BLaER1 treated with 17β-estradiol and CSF1 and Interleukin-3, amounts not matched to agents 10 nM and 100 nM (cell line): Measurements from ENCODE around the gene ZNF367.
"Not testable (repeated sequence)": the region's sequence is repeated elsewhere in the genome, so short reads cannot be mapped to it uniquely, and the experiment has no call there.

Source experiments
- H3K27ac ChIP-seq, 11 experiments: shearing (Covaris generic); formaldehyde crosslinking; 2 replicates each; pipeline ENCODE4 v1.8.1; 2022
- H3K27me3 ChIP-seq, 11 experiments: shearing (Covaris generic); formaldehyde crosslinking; 2 replicates each; pipeline ENCODE4 v1.8.1; 2022
- H3K36me3 ChIP-seq, 11 experiments: shearing (Covaris generic); formaldehyde crosslinking; 2 replicates each; pipeline ENCODE4 v1.8.1; 2022
- H3K4me1 ChIP-seq, 10 experiments: shearing (Covaris generic); formaldehyde crosslinking; 2 replicates each; pipeline ENCODE4 v1.8.1; 2022
- H3K4me2 ChIP-seq, 11 experiments: shearing (Covaris generic); formaldehyde crosslinking; 2 replicates each; pipeline ENCODE4 v1.8.1; 2022
- H3K4me3 ChIP-seq, 10 experiments: shearing (Covaris generic); formaldehyde crosslinking; 2 replicates each; pipeline ENCODE4 v1.8.1; 2022
- H3K9ac ChIP-seq, 11 experiments: shearing (Covaris generic); formaldehyde crosslinking; 2 replicates each; pipeline ENCODE4 v1.8.1; 2022
- H3K9me3 ChIP-seq, 11 experiments: shearing (Covaris generic); formaldehyde crosslinking; replicated peaks in 1 of 11; 2 replicates each; pipeline ENCODE4 v1.8.1; 2022
- H4K20me1 ChIP-seq, 11 experiments: shearing (Covaris generic); formaldehyde crosslinking; 2 replicates each; pipeline ENCODE4 v1.8.1; 2022
- Cebpa-rat ChIP-seq, 11 experiments: shearing (Covaris generic); IDR thresholded peaks; 2 replicates each; pipeline ENCODE4 v1.8.1; 2022

Gene ZNF367

DNA sequence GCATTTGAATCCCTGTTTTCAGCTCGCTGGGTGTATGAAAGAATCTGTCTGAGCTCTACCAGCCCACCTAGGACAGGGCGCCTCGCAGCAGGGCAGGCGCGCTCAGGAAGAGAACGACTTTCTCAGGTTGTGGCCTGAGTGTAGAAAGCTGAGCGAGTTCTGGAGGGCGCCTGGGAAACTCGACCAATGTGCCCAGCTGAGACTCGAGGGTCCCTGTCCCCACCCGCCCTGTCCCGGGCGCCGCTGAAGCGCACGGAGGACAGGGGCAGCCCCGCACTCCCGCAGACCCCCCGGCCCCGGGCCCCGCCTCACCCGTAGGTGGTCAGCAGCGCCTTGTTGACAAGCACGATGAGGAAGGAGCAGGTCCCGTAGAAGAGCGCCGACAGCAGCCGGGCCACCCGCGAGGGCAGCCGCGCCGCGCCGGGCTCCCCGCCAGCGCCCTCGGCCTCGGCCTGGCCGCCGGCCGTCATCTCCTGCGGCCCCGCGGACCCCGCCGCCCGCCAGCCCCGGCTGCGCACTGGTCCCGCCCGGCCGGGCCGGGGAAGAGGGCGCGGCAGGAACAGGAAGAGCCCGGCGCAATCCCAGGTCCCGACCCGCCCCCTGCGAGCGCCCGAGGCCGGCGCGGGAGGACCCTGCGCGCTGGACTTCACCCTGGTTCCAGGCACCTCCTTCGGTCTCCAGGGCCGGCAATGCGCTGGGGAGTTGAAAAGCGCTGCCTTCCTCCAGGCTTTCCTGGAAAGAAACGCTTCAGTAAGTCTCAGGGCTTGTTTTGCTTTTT is 34.8 kb downstream of the ZNF367 start, which contains the start of gene SLC35D2:
SLC35D2 (minus strand) TSS at position 547 of the 778 bp plus-strand sequence; CDS start at position 470, 77 bp downstream.
- peaks cover 0 to 41% (median 27%) of the 10 kb centered on the region in 11 experiments; a peak in 19 of 22 replicates for H3K36me3 ChIP-seq
- H4K20me1 ChIP-seq, result peaks cover 0 to 7% (median 0%) of the 10 kb centered on the region in 11 experiments; a peak in 5 of 22 replicates
- peak within 1 kb of the TSS; percentile 44 to 72 (median 60); a peak in 18 of 20 replicates for H3K4me3 ChIP-seq
- H3K4me1 ChIP-seq, result peaks cover 0 to 16% (median 9%) of the 10 kb centered on the region in 10 experiments; a peak in 13 of 20 replicates
- TF ChIP-seq Cebpa-rat (IDR thresholded peaks at IDR 0.05), result no peak
- H3K4me2 ChIP-seq, result peak within 1 kb of the TSS; percentile 62 to 90 (median 77)
- H3K27me3 ChIP-seq, result peaks cover 11 to 23% (median 19%) of the 10 kb centered on the region in 11 experiments; a peak in 20 of 22 replicates
- no peaks in the 10 kb centered on the region for H3K9me3 ChIP-seq
- H3K9ac ChIP-seq, result peak within 1 kb of the TSS; percentile 4 to 74 (median 53); a peak in 17 of 22 replicates
- peak within 1 kb of the TSS in 3 of 11 experiments; percentile 19 to 44 (median 31); a peak in 4 of 22 replicates for H3K27ac ChIP-seq

DNA sequence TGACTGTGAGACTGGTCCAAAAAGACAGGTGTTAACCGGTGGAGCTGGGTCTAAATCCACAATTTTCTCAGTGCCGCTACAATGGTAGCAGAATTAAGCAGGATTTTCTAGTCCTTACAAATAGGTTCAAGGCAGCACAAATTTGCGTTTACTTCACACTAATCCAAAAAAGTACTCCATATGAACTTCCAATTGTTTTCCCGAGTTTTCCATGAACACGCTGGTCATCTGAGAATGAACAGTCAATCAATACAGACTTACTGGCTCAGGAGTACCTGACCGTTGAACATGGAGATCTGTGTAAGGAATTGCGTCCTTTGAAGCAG is 35.4 kb downstream of the ZNF367 start:
- Histone ChIP-seq H3K27ac (peak overlapping the region in 1 of 11 experiments; percentile 31; a peak in 1 of 22 replicates), H3K4me1 (peaks cover 0 to 16% (median 9%) of the 10 kb centered on the region in 10 experiments; a peak in 13 of 20 replicates), H3K9me3 (no peaks in the 10 kb centered on the region), H3K4me2 (peak overlapping the region; percentile 62 to 90 (median 77); a peak in 16 of 22 replicates), H3K27me3 (peaks cover 11 to 23% (median 19%) of the 10 kb centered on the region in 11 experiments; a peak in 20 of 22 replicates), H4K20me1 (peaks cover 0 to 4% (median 0%) of the 10 kb centered on the region in 11 experiments; a peak in 3 of 22 replicates), H3K9ac (peak overlapping the region in 4 of 11 experiments; percentile 57 to 74 (median 66); a peak in 7 of 22 replicates), H3K4me3 (peak overlapping the region in 7 of 10 experiments; percentile 55 to 72 (median 62); a peak in 11 of 20 replicates), H3K36me3 (peaks cover 0 to 36% (median 21%) of the 10 kb centered on the region in 11 experiments; a peak in 19 of 22 replicates)
- no peak for TF ChIP-seq Cebpa-rat (IDR thresholded peaks at IDR 0.05)

- Histone ChIP-seq H3K27ac (no peak overlapping the region), H3K36me3 (peaks cover 0 to 30% (median 15%) of the 10 kb centered on the region in 11 experiments; a peak in 16 of 22 replicates), H3K9me3 (no peaks in the 10 kb centered on the region), H3K9ac (no peak overlapping the region), H3K27me3 (peaks cover 11 to 23% (median 19%) of the 10 kb centered on the region in 11 experiments; a peak in 20 of 22 replicates), H3K4me3 (no peak overlapping the region), H3K4me1 (peaks cover 0 to 16% (median 9%) of the 10 kb centered on the region in 10 experiments; a peak in 13 of 20 replicates), H3K4me2 (peak overlapping the region in 3 of 11 experiments; percentile 69 to 87 (median 80); a peak in 4 of 22 replicates), H4K20me1 (peaks cover 0 to 4% (median 0%) of the 10 kb centered on the region in 11 experiments; a peak in 3 of 22 replicates)
- TF ChIP-seq Cebpa-rat (IDR thresholded peaks at IDR 0.05), result no peak
These were observed 36.0 kb downstream of the ZNF367 start for GRCh38 chr9:96382175-96382574.

GRCh38 chr9:96381696-96382095 is 36.5 kb downstream of the ZNF367 start:
- peak overlapping the region in 2 of 11 experiments; percentile 69 to 87; a peak in 1 of 22 replicates for H3K4me2 ChIP-seq
- no peak overlapping the region for H3K9ac ChIP-seq
- no peak overlapping the region for H3K27ac ChIP-seq
- H3K36me3 ChIP-seq, result peaks cover 0 to 25% (median 10%) of the 10 kb centered on the region in 11 experiments; a peak in 14 of 22 replicates
- H4K20me1 ChIP-seq, result peaks cover 0 to 4% (median 0%) of the 10 kb centered on the region in 11 experiments; a peak in 3 of 22 replicates
- TF ChIP-seq Cebpa-rat (IDR thresholded peaks at IDR 0.05), result no peak
- peaks cover 0 to 16% (median 9%) of the 10 kb centered on the region in 10 experiments; a peak in 13 of 20 replicates for H3K4me1 ChIP-seq
- no peaks in the 10 kb centered on the region for H3K9me3 ChIP-seq
- H3K4me3 ChIP-seq, result no peak overlapping the region
- peaks cover 11 to 23% (median 19%) of the 10 kb centered on the region in 11 experiments; a peak in 20 of 22 replicates for H3K27me3 ChIP-seq

GRCh38 chr9:96381125-96381524 is 37.0 kb downstream of the ZNF367 start:
- TF ChIP-seq Cebpa-rat (IDR thresholded peaks at IDR 0.05), result no peak
- Histone ChIP-seq H3K4me3 (no peak overlapping the region), H3K9me3 (no peaks in the 10 kb centered on the region), H3K27ac (no peak overlapping the region), H3K36me3 (peaks cover 0 to 19% (median 9%) of the 10 kb centered on the region in 11 experiments; a peak in 9 of 22 replicates), H3K27me3 (peaks cover 11 to 23% (median 19%) of the 10 kb centered on the region in 11 experiments; a peak in 20 of 22 replicates), H4K20me1 (peaks cover 0 to 4% (median 0%) of the 10 kb centered on the region in 11 experiments; a peak in 3 of 22 replicates), H3K9ac (no peak overlapping the region), H3K4me1 (peaks cover 0 to 16% (median 9%) of the 10 kb centered on the region in 10 experiments; a peak in 13 of 20 replicates), H3K4me2 (no peak overlapping the region)

GRCh38 chr9:96379461-96379860 is 38.7 kb downstream of the ZNF367 start:
- H3K36me3 ChIP-seq, result peaks cover 0 to 6% (median 0%) of the 10 kb centered on the region in 11 experiments; a peak in 2 of 22 replicates
- TF ChIP-seq Cebpa-rat (IDR thresholded peaks at IDR 0.05), result no peak
- H3K9me3 ChIP-seq, result no peaks in the 10 kb centered on the region
- no peak overlapping the region for H3K27ac ChIP-seq
- H3K9ac ChIP-seq, result no peak overlapping the region
- no peak overlapping the region for H3K4me2 ChIP-seq
- no peaks in the 10 kb centered on the region; a peak in 3 of 22 replicates for H4K20me1 ChIP-seq
- H3K4me1 ChIP-seq, result peaks cover 0 to 16% (median 9%) of the 10 kb centered on the region in 10 experiments; a peak in 13 of 20 replicates
- no peak overlapping the region for H3K4me3 ChIP-seq
- peaks cover 11 to 21% (median 19%) of the 10 kb centered on the region in 11 experiments; a peak in 20 of 22 replicates for H3K27me3 ChIP-seq

DNA sequence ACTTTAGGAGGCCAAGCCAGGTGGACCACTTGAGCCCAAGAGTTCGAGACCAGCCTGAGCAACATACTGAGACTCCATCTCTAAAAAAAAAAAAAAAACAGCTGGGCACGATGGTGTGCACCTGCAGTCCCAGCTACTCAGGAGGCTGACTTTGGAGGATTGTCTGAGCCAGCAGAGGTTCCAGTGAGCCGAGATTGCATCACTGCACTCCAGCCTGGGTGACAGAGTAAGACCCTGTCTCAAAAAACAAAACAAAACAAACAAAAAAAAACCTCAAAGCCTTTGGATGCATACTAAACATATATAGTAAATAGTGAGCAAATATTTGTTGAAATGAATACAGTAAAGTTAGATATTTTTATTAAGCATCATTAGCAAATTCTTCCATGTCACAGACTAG is 40.0 kb downstream of the ZNF367 start:
- Histone ChIP-seq H3K9ac (no peak overlapping the region), H3K4me1 (peaks cover 0 to 14% (median 0%) of the 10 kb centered on the region in 10 experiments; a peak in 3 of 20 replicates), H4K20me1 (no peaks in the 10 kb centered on the region; a peak in 1 of 22 replicates), H3K36me3 (no peaks in the 10 kb centered on the region), H3K4me3 (no peak overlapping the region), H3K27ac (no peak overlapping the region), H3K9me3 (no peaks in the 10 kb centered on the region), H3K27me3 (peaks cover 4 to 8% (median 7%) of the 10 kb centered on the region in 11 experiments; a peak in 18 of 22 replicates), H3K4me2 (no peak overlapping the region)
- no peak for TF ChIP-seq Cebpa-rat (IDR thresholded peaks at IDR 0.05)

DNA sequence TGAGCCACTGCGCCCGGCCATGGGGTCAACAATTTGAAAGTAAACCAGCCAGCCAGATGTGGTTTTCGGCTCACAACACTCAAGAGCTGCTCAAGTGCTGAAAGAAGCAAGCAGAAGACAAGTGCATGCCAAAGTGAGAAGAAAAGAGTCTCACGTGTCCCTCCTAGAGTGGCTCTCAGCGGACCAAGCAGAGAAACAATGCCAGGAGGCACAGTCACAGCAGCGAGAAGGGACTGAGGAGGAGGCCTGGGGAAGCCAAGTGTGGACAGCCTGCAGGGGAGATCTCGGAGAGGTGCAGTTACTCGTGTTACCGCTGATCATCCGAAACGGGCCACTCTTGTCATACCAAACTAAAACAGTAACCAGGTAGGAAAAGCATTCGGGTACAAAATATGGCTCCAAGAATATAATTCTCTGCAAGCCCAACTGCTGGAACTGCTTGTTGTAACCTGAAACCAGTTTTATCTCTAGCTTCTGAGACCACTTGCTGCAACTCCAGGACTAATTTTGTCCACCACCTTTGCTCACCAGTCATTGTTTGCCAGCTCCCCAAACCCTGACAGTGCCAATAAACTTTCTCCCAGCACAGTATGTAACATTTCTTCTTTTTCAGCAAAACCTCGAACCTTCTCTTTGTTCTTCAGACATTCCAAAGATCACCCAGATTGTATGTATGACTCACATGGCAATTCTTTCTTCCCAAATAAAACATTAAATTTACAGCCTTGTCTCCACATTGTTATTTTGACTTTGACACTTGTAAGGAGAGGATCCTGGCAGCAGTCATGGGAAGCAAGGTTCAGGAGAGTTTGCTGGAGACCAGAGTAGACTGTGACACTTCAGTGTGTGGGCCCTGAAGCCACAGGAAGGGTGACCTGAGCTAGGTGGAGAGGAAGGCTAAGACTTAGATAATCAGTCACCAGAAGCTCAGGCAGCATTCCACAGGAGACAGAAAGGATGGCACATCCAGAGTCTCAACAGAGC is 41.0 kb downstream of the ZNF367 start:
- Histone ChIP-seq H3K36me3 (no peaks in the 10 kb centered on the region), H3K4me2 (no peak overlapping the region), H4K20me1 (no peaks in the 10 kb centered on the region), H3K27me3 (no peaks in the 10 kb centered on the region), H3K4me3 (no peak overlapping the region), H3K9ac (no peak overlapping the region), H3K27ac (no peak overlapping the region), H3K4me1 (peaks cover 0 to 4% (median 0%) of the 10 kb centered on the region in 10 experiments; a peak in 2 of 20 replicates), H3K9me3 (no peaks in the 10 kb centered on the region)
- no peak for TF ChIP-seq Cebpa-rat (IDR thresholded peaks at IDR 0.05)

- H3K36me3 ChIP-seq, H3K27me3 ChIP-seq, H3K4me3 ChIP-seq, H3K9me3 ChIP-seq, H3K4me2 ChIP-seq, H3K4me1 ChIP-seq, H3K27ac ChIP-seq, H3K9ac ChIP-seq, H4K20me1 ChIP-seq: not testable (repeated sequence)
These were observed 42.7 kb downstream of the ZNF367 start for GRCh38 chr9:96375507-96375906.
